ENCODE measurements around the gene RCSD1.

RCSD1 gene

GRCh38 chr1:167587342-167587741 lies 42.7 kb upstream of the RCSD1 start:
- no peaks in the 10 kb centered on the region for H3K36me3 ChIP-seq (ENCODE audit: insufficient read depth)
- no peak overlapping the region for H2AFZ ChIP-seq (ENCODE audit: low read depth)
- no peak overlapping the region for H3K9ac ChIP-seq
- no peak overlapping the region for H3K27ac ChIP-seq
- H3K4me1 ChIP-seq (ENCODE audit: low read depth, poor library complexity, severe bottlenecking) = no peaks in the 10 kb centered on the region
- no peaks in the 10 kb centered on the region for H3K27me3 ChIP-seq (ENCODE audit: insufficient read depth, low read depth)
- H3K4me2 ChIP-seq = no peak overlapping the region
- H3K4me3 ChIP-seq (IDR thresholded peaks at IDR 0.05; ENCODE audit: insufficient read depth, low read depth, low read length) = no peak overlapping the region
- TF ChIP-seq, protein P1, sequence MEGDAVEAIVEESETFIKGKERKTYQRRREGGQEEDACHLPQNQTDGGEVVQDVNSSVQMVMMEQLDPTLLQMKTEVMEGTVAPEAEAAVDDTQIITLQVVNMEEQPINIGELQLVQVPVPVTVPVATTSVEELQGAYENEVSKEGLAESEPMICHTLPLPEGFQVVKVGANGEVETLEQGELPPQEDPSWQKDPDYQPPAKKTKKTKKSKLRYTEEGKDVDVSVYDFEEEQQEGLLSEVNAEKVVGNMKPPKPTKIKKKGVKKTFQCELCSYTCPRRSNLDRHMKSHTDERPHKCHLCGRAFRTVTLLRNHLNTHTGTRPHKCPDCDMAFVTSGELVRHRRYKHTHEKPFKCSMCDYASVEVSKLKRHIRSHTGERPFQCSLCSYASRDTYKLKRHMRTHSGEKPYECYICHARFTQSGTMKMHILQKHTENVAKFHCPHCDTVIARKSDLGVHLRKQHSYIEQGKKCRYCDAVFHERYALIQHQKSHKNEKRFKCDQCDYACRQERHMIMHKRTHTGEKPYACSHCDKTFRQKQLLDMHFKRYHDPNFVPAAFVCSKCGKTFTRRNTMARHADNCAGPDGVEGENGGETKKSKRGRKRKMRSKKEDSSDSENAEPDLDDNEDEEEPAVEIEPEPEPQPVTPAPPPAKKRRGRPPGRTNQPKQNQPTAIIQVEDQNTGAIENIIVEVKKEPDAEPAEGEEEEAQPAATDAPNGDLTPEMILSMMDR (conservative IDR thresholded peaks at IDR 0.05; ENCODE audit: low read depth, low read length) = no peak
- H3K79me2 ChIP-seq (ENCODE audit: insufficient read depth, low read depth) = no peaks in the 10 kb centered on the region
- no peaks in the 10 kb centered on the region for H4K20me1 ChIP-seq (ENCODE audit: insufficient read depth)

DNA sequence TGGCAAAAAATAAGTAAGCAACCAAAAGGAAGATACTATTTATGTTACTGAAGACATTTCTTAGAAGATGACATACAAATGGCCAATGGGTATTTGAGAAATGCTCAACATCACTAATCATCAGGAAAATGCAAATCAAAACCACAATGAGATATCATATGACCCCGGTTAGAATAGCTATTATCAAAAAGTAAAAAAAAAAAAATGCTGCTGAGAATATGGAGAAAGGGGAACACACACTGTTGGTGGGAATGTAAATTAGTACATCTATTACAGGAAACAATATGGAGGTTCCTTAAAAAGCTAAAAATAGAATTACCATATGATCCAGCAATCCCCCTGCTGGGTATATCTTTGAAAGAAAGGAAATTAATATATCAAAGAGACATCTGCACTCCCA lies 42.2 kb upstream of the RCSD1 start:
- Histone ChIP-seq H4K20me1 (ENCODE audit: insufficient read depth) (no peaks in the 10 kb centered on the region), H2AFZ (ENCODE audit: low read depth) (no peak overlapping the region), H3K27me3 (ENCODE audit: insufficient read depth, low read depth) (no peaks in the 10 kb centered on the region), H3K79me2 (ENCODE audit: insufficient read depth, low read depth) (no peaks in the 10 kb centered on the region), H3K36me3 (ENCODE audit: insufficient read depth) (no peaks in the 10 kb centered on the region), H3K9ac (no peak overlapping the region), H3K4me1 (ENCODE audit: low read depth, poor library complexity, severe bottlenecking) (no peaks in the 10 kb centered on the region), H3K27ac (no peak overlapping the region), H3K4me2 (no peak overlapping the region), H3K4me3 (IDR thresholded peaks at IDR 0.05; ENCODE audit: insufficient read depth, low read depth, low read length) (no peak overlapping the region)
- TF ChIP-seq, protein P1 (conservative IDR thresholded peaks at IDR 0.05; ENCODE audit: low read depth, low read length) = no peak

GRCh38 chr1:167588361-167588760 lies 41.7 kb upstream of the RCSD1 start:
- no peak overlapping the region for H3K4me3 ChIP-seq (IDR thresholded peaks at IDR 0.05; ENCODE audit: insufficient read depth, low read depth, low read length)
- H3K79me2 ChIP-seq (ENCODE audit: insufficient read depth, low read depth) = no peaks in the 10 kb centered on the region
- no peaks in the 10 kb centered on the region for H3K4me1 ChIP-seq (ENCODE audit: low read depth, poor library complexity, severe bottlenecking)
- no peaks in the 10 kb centered on the region for H3K36me3 ChIP-seq (ENCODE audit: insufficient read depth)
- no peaks in the 10 kb centered on the region for H4K20me1 ChIP-seq (ENCODE audit: insufficient read depth)
- H3K4me2 ChIP-seq = no peak overlapping the region
- TF ChIP-seq, protein P1 (conservative IDR thresholded peaks at IDR 0.05; ENCODE audit: low read depth, low read length) = no peak
- no peak overlapping the region for H3K27ac ChIP-seq
- H3K27me3 ChIP-seq (ENCODE audit: insufficient read depth, low read depth) = no peaks in the 10 kb centered on the region
- H2AFZ ChIP-seq (ENCODE audit: low read depth) = no peak overlapping the region
- no peak overlapping the region for H3K9ac ChIP-seq

DNA sequence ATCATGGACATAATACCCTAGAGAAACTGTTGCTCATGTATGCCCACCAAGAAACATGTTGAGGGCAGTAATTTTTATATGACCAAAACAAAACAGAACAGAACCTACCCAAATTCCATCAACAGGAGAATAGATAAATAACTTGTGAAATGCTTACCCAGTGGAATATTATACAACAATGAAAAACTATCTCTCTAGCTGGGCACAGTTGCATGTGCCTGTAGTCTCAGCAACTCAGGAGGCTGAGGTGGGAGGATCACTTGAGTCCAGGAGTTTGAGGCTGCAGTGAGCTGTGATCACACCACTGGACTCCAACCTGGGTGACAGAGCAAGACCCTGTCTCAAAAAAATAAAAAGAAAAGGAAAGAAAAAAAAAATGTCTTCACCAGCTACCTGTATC lies 37.6 kb upstream of the RCSD1 start:
- Histone ChIP-seq H2AFZ (ENCODE audit: low read depth) (no peak overlapping the region), H3K4me3 (IDR thresholded peaks at IDR 0.05; ENCODE audit: insufficient read depth, low read depth, low read length) (no peak overlapping the region), H3K27me3 (ENCODE audit: insufficient read depth, low read depth) (no peaks in the 10 kb centered on the region), H4K20me1 (ENCODE audit: insufficient read depth) (no peaks in the 10 kb centered on the region), H3K4me1 (ENCODE audit: low read depth, poor library complexity, severe bottlenecking) (no peaks in the 10 kb centered on the region), H3K4me2 (no peak overlapping the region), H3K79me2 (ENCODE audit: insufficient read depth, low read depth) (no peaks in the 10 kb centered on the region), H3K27ac (no peak overlapping the region), H3K9ac (no peak overlapping the region), H3K36me3 (ENCODE audit: insufficient read depth) (no peaks in the 10 kb centered on the region)
- TF ChIP-seq, protein P1 (conservative IDR thresholded peaks at IDR 0.05; ENCODE audit: low read depth, low read length) = no peak
